IMR-90 (cell line): ENCODE measurements around the gene ABCC8.

Source experiments
- BHLHE40 ChIP-seq: fragments of 150-350 bp; IDR thresholded peaks from 2 replicates; pipeline ENCODE4 v1.6.1; 2016; ENCODE audit warnings: mild to moderate bottlenecking, low read depth, low read length
- CEBPB ChIP-seq: IDR thresholded peaks from 2 replicates; pipeline ENCODE4 v1.6.1; 2012; ENCODE audit warnings: low read depth, low read length, improper control_type of control experiment
- FOS ChIP-seq: fragments of 150-350 bp; IDR thresholded peaks from 2 replicates; pipeline ENCODE4 v1.6.1; 2016; ENCODE audit warnings: low read depth, low read length
- MXI1 ChIP-seq: IDR thresholded peaks from 2 replicates; pipeline ENCODE4 v1.6.1; 2012; ENCODE audit warnings: low read depth, mild to moderate bottlenecking, low read length, moderate library complexity, borderline replicate concordance
- NFE2L2 ChIP-seq: fragments of 150-350 bp; IDR thresholded peaks from 2 replicates; pipeline ENCODE4 v1.6.1; 2016; ENCODE audit warnings: low read depth, mild to moderate bottlenecking, low read length
- POLR2A ChIP-seq: IDR thresholded peaks from 2 replicates; pipeline ENCODE4 v1.6.1; 2012; ENCODE audit warnings: mild to moderate bottlenecking, low read depth, low read length
- RAD21 ChIP-seq: IDR thresholded peaks from 2 replicates; pipeline ENCODE4 v1.6.1; 2012; ENCODE audit warnings: low read length, improper control_type of control experiment
- TF ChIP-seq, protein P1 (sequence below): conservative IDR thresholded peaks from 2 replicates; pipeline ENCODE4 v1.5.1; 2012; ENCODE audit warnings: mild to moderate bottlenecking, low read depth, low read length, improper control_type of control experiment
- TF ChIP-seq, protein P2 (sequence below): fragments of 150-350 bp; IDR thresholded peaks from 2 replicates; pipeline ENCODE4 v1.6.1; 2016; ENCODE audit warnings: low read depth, mild to moderate bottlenecking, low read length, moderate library complexity, borderline replicate concordance

DNA sequence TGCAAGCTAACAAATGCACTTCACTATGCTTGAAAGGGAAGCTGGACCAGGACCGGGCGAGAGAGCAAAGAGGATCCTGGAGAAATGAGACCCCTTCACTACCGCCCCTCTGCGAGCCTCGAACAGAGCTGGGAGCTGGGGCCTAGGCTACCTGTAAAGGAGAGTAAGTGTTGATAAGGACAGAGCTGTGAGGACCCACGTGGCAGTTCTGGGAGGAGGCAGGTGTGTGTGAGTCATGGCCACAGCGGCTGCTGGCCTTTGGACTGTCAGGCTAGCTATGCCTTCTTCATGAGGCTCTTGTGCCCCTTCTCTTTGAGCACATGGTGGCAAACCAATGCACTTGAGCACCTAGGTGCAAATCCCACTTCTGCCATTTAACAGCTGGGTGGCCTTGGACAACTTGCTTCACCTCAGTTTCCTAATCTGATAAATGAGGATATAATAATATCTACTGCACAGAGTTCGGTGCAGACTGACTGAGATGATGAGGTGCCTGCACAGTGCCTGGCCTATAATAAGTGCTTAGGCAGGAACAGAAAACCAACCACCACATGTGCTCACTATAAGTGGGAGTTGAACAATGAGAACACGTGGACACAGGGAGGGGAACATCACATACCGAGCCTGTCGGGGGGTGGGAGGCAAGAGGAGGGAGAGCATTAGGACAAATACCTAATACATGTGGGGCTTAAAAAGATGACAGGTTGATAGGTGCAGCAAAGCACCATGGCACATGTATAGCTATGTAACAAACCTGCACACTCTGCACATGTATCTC lies 52.9 kb downstream of the ABCC8 start:
- TF ChIP-seq, protein P1, sequence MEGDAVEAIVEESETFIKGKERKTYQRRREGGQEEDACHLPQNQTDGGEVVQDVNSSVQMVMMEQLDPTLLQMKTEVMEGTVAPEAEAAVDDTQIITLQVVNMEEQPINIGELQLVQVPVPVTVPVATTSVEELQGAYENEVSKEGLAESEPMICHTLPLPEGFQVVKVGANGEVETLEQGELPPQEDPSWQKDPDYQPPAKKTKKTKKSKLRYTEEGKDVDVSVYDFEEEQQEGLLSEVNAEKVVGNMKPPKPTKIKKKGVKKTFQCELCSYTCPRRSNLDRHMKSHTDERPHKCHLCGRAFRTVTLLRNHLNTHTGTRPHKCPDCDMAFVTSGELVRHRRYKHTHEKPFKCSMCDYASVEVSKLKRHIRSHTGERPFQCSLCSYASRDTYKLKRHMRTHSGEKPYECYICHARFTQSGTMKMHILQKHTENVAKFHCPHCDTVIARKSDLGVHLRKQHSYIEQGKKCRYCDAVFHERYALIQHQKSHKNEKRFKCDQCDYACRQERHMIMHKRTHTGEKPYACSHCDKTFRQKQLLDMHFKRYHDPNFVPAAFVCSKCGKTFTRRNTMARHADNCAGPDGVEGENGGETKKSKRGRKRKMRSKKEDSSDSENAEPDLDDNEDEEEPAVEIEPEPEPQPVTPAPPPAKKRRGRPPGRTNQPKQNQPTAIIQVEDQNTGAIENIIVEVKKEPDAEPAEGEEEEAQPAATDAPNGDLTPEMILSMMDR: no peak
- TF ChIP-seq POLR2A (no peak), MXI1 (no peak), CEBPB (no peak), BHLHE40 (no peak), RAD21 (no peak), NFE2L2 (no peak), FOS (no peak)
- TF ChIP-seq, protein P2, sequence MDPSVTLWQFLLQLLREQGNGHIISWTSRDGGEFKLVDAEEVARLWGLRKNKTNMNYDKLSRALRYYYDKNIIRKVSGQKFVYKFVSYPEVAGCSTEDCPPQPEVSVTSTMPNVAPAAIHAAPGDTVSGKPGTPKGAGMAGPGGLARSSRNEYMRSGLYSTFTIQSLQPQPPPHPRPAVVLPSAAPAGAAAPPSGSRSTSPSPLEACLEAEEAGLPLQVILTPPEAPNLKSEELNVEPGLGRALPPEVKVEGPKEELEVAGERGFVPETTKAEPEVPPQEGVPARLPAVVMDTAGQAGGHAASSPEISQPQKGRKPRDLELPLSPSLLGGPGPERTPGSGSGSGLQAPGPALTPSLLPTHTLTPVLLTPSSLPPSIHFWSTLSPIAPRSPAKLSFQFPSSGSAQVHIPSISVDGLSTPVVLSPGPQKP: no peak
